ENCODE results near the gene PINK1.

The PINK1 gene

DNA sequence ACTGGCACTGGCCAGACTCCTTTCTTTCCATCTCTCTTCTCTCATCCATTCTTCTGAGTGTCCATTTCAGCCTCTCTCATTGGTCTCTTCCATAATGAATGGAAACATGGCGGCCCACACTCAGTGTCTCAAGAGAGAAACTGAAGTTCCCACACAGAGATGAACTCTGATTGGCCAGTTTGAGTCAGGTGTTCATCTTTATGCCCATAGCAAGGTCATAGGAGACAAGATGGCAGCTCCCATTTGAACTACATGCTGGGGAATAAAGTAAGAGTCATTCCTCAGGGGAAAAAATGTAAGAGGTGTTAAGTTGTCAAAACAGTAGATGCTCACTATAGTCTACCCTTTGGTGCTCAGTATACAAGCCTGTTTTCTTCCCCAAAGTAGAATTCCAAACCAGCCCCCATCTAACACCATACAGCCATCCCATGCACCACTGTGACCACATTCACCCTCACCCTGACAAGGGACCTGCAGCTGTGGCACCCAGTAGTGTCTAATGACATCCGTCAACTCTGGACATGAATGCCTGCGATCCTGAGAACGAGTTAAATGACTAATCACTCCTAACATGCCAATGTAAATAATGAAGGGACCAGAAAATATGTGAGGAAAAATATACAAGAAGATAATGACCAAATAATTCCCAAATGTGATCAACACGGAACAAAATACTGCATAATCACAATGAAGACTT lies 32.0 kb upstream of the PINK1 start:
- H2BK12ac ChIP-seq (ENCODE audit: low read length): no peak overlapping the region
- no peaks in the 10 kb centered on the region for H3K4me1 ChIP-seq (ENCODE audit: control insufficient read depth in 1 of 2, insufficient read depth in 2 of 2, low read length in 2 of 2)
- H3K4ac ChIP-seq (ENCODE audit: low read depth, low read length): no peak overlapping the region
- H3K79me1 ChIP-seq (ENCODE audit: low read length): no peaks in the 10 kb centered on the region
- H4K8ac ChIP-seq (ENCODE audit: low read depth, low read length): no peak overlapping the region
- H3K4me3 ChIP-seq (ENCODE audit: low read depth, low read length): no peak overlapping the region
- no peak overlapping the region for H4K12ac ChIP-seq (ENCODE audit: low read depth, low read length)
- no peaks in the 10 kb centered on the region for H3K36me3 ChIP-seq (ENCODE audit: control insufficient read depth in 1 of 2, insufficient read depth in 2 of 2, low read length in 2 of 2)
- H2BK5ac ChIP-seq (ENCODE audit: low read depth, low read length, poor library complexity): no peak overlapping the region
- no peak overlapping the region for H3K23ac ChIP-seq (ENCODE audit: low read length)
- no CpG with 5 or more reads among the region's 5 CpGs for WGBS (ENCODE audit: extremely low coverage, insufficient coverage, insufficient read length)
- H3K14ac ChIP-seq (ENCODE audit: low read length): no peak overlapping the region
- no peak overlapping the region for H2AFZ ChIP-seq (ENCODE audit: insufficient read depth, low read length, poor library complexity)
- no peak overlapping the region for H3K9ac ChIP-seq (ENCODE audit: low read length)
- no peak overlapping the region for H3K4me2 ChIP-seq (ENCODE audit: low read length)
- no peak overlapping the region for H4K91ac ChIP-seq (ENCODE audit: low read depth, low read length)
- no peak overlapping the region for H2BK120ac ChIP-seq (ENCODE audit: insufficient read depth, low read length, poor library complexity)
- no peak overlapping the region for H3K18ac ChIP-seq (ENCODE audit: low read length)
- no peaks in the 10 kb centered on the region for H3K9me3 ChIP-seq (ENCODE audit: insufficient read depth, low read depth, low read length)
- H2AK5ac ChIP-seq (ENCODE audit: low read length): no peak overlapping the region
- no peak overlapping the region for H3K27ac ChIP-seq (ENCODE audit: low read depth, low read length)
- no peaks in the 10 kb centered on the region for H3K27me3 ChIP-seq (ENCODE audit: insufficient read depth, low read length)
- no peaks in the 10 kb centered on the region for H3K79me2 ChIP-seq (ENCODE audit: control insufficient read depth, insufficient read depth, low read length, poor library complexity)
- no peak for DNase-seq

GRCh38 chr1:20602851-20603450 lies 30.3 kb upstream of the PINK1 start:
- no peak overlapping the region for H3K27ac ChIP-seq (ENCODE audit: low read depth, low read length)
- H3K9me3 ChIP-seq (ENCODE audit: insufficient read depth, low read depth, low read length): no peaks in the 10 kb centered on the region
- H3K14ac ChIP-seq (ENCODE audit: low read length): no peak overlapping the region
- no peaks in the 10 kb centered on the region for H3K4me1 ChIP-seq (ENCODE audit: control insufficient read depth in 1 of 2, insufficient read depth in 2 of 2, low read length in 2 of 2)
- H2AFZ ChIP-seq (ENCODE audit: insufficient read depth, low read length, poor library complexity): no peak overlapping the region
- no peaks in the 10 kb centered on the region for H3K27me3 ChIP-seq (ENCODE audit: insufficient read depth, low read length)
- no peak overlapping the region for H3K4me2 ChIP-seq (ENCODE audit: low read length)
- H3K23ac ChIP-seq (ENCODE audit: low read length): no peak overlapping the region
- no peak overlapping the region for H4K91ac ChIP-seq (ENCODE audit: low read depth, low read length)
- no peak overlapping the region for H3K18ac ChIP-seq (ENCODE audit: low read length)
- no peak overlapping the region for H3K4me3 ChIP-seq (ENCODE audit: low read depth, low read length)
- no peaks in the 10 kb centered on the region for H3K79me2 ChIP-seq (ENCODE audit: control insufficient read depth, insufficient read depth, low read length, poor library complexity)
- H4K8ac ChIP-seq (ENCODE audit: low read depth, low read length): no peak overlapping the region
- DNase-seq: peak; percentile 78 to 94
- H2BK12ac ChIP-seq (ENCODE audit: low read length): no peak overlapping the region
- no peak overlapping the region for H3K4ac ChIP-seq (ENCODE audit: low read depth, low read length)
- no peaks in the 10 kb centered on the region for H3K36me3 ChIP-seq (ENCODE audit: control insufficient read depth in 1 of 2, insufficient read depth in 2 of 2, low read length in 2 of 2)
- H3K79me1 ChIP-seq (ENCODE audit: low read length): no peaks in the 10 kb centered on the region
- WGBS (ENCODE audit: extremely low coverage, insufficient coverage, insufficient read length): no CpG with 5 or more reads among the region's 4 CpGs
- H2BK120ac ChIP-seq (ENCODE audit: insufficient read depth, low read length, poor library complexity): no peak overlapping the region
- H2AK5ac ChIP-seq (ENCODE audit: low read length): no peak overlapping the region
- H3K9ac ChIP-seq (ENCODE audit: low read length): peak overlapping the region; percentile 38
- H2BK5ac ChIP-seq (ENCODE audit: low read depth, low read length, poor library complexity): no peak overlapping the region
- H4K12ac ChIP-seq (ENCODE audit: low read depth, low read length): no peak overlapping the region

GRCh38 chr1:20603504-20604464 lies 29.5 kb upstream of the PINK1 start:
- Histone ChIP-seq H3K36me3 (ENCODE audit: control insufficient read depth in 1 of 2, insufficient read depth in 2 of 2, low read length in 2 of 2) (no peaks in the 10 kb centered on the region), H3K14ac (ENCODE audit: low read length) (no peak overlapping the region), H2BK120ac (ENCODE audit: insufficient read depth, low read length, poor library complexity) (no peak overlapping the region), H3K27me3 (ENCODE audit: insufficient read depth, low read length) (no peaks in the 10 kb centered on the region), H3K4ac (ENCODE audit: low read depth, low read length) (no peak overlapping the region), H2AFZ (ENCODE audit: insufficient read depth, low read length, poor library complexity) (no peak overlapping the region), H4K12ac (ENCODE audit: low read depth, low read length) (no peak overlapping the region), H4K8ac (ENCODE audit: low read depth, low read length) (no peak overlapping the region), H3K79me2 (ENCODE audit: control insufficient read depth, insufficient read depth, low read length, poor library complexity) (no peaks in the 10 kb centered on the region), H3K27ac (ENCODE audit: low read depth, low read length) (no peak overlapping the region), H4K91ac (ENCODE audit: low read depth, low read length) (no peak overlapping the region), H3K23ac (ENCODE audit: low read length) (no peak overlapping the region), H3K4me1 (ENCODE audit: control insufficient read depth in 1 of 2, insufficient read depth in 2 of 2, low read length in 2 of 2) (no peaks in the 10 kb centered on the region), H3K9ac (ENCODE audit: low read length) (no peak overlapping the region), H2BK5ac (ENCODE audit: low read depth, low read length, poor library complexity) (no peak overlapping the region), H3K4me2 (ENCODE audit: low read length) (no peak overlapping the region), H3K79me1 (ENCODE audit: low read length) (no peaks in the 10 kb centered on the region), H2AK5ac (ENCODE audit: low read length) (no peak overlapping the region), H3K18ac (ENCODE audit: low read length) (no peak overlapping the region), H3K4me3 (ENCODE audit: low read depth, low read length) (no peak overlapping the region), H3K9me3 (ENCODE audit: insufficient read depth, low read depth, low read length) (no peaks in the 10 kb centered on the region), H2BK12ac (ENCODE audit: low read length) (no peak overlapping the region)
- peak; percentile 64 to 68 for DNase-seq
- no CpG with 5 or more reads among the region's 9 CpGs for WGBS (ENCODE audit: extremely low coverage, insufficient coverage, insufficient read length)

GRCh38 chr1:20604678-20605077 lies 28.6 kb upstream of the PINK1 start:
- no peak overlapping the region for H3K14ac ChIP-seq (ENCODE audit: low read length)
- no peak overlapping the region for H2BK120ac ChIP-seq (ENCODE audit: insufficient read depth, low read length, poor library complexity)
- H3K9ac ChIP-seq (ENCODE audit: low read length): no peak overlapping the region
- WGBS (ENCODE audit: extremely low coverage, insufficient coverage, insufficient read length): no CpG with 5 or more reads among the region's 7 CpGs
- no peaks in the 10 kb centered on the region for H3K36me3 ChIP-seq (ENCODE audit: control insufficient read depth in 1 of 2, insufficient read depth in 2 of 2, low read length in 2 of 2)
- H3K9me3 ChIP-seq (ENCODE audit: insufficient read depth, low read depth, low read length): no peaks in the 10 kb centered on the region
- no peak for DNase-seq
- H2AFZ ChIP-seq (ENCODE audit: insufficient read depth, low read length, poor library complexity): no peak overlapping the region
- H3K27me3 ChIP-seq (ENCODE audit: insufficient read depth, low read length): no peaks in the 10 kb centered on the region
- no peak overlapping the region for H3K4ac ChIP-seq (ENCODE audit: low read depth, low read length)
- H2AK5ac ChIP-seq (ENCODE audit: low read length): no peak overlapping the region
- H3K18ac ChIP-seq (ENCODE audit: low read length): no peak overlapping the region
- H2BK5ac ChIP-seq (ENCODE audit: low read depth, low read length, poor library complexity): no peak overlapping the region
- H3K4me3 ChIP-seq (ENCODE audit: low read depth, low read length): no peak overlapping the region
- no peak overlapping the region for H3K27ac ChIP-seq (ENCODE audit: low read depth, low read length)
- H2BK12ac ChIP-seq (ENCODE audit: low read length): no peak overlapping the region
- no peak overlapping the region for H4K91ac ChIP-seq (ENCODE audit: low read depth, low read length)
- no peak overlapping the region for H3K23ac ChIP-seq (ENCODE audit: low read length)
- H4K12ac ChIP-seq (ENCODE audit: low read depth, low read length): no peak overlapping the region
- no peaks in the 10 kb centered on the region for H3K4me1 ChIP-seq (ENCODE audit: control insufficient read depth in 1 of 2, insufficient read depth in 2 of 2, low read length in 2 of 2)
- H3K4me2 ChIP-seq (ENCODE audit: low read length): no peak overlapping the region
- no peak overlapping the region for H4K8ac ChIP-seq (ENCODE audit: low read depth, low read length)
- H3K79me1 ChIP-seq (ENCODE audit: low read length): no peaks in the 10 kb centered on the region
- H3K79me2 ChIP-seq (ENCODE audit: control insufficient read depth, insufficient read depth, low read length, poor library complexity): no peaks in the 10 kb centered on the region
